GM12875 (cell line): ENCODE results near the gene TMEM151B.

Source experiments
- H3K4me3 ChIP-seq: one replicate; pipeline ENCODE4 v1.5.1; 2011; ENCODE audit warnings: low read depth, low read length, control low read depth
- TF ChIP-seq, protein P1 (sequence below): IDR thresholded peaks from 2 replicates; pipeline ENCODE4 v1.5.1; 2011; ENCODE audit warnings: low read depth, mild to moderate bottlenecking, control low read depth, inconsistent platforms, low read length, moderate library complexity, borderline replicate concordance; ENCODE audit not compliant: insufficient read depth

TMEM151B gene

DNA sequence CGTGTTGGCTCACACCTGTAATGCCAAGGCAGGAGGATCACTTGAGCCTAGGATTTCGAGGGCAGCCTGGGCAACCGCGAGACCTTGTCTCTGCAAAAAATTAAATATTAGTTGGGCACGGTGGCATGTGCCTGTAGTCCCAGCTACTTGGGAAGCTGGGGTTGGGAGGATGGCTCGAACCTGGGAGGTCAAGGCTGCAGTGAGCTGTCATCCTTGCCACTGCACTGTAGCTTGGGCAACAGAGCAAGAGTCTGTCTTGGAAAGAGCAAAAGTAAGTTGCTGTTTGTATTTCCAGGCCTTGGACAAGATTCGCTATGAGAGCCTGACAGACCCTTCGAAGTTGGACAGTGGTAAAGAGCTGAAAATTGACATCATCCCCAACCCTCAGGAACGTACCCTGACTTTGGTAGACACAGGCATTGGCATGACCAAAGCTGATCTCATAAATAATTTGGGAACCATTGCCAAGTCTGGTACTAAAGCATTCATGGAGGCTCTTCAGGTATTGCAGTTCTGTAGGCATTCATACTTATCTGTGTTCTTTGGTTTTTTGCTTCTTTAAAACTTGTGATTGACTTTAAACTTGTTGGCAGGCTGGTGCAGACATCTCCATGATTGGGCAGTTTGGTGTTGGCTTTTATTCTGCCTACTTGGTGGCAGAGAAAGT is 21.0 kb upstream of the TMEM151B start:
- TF ChIP-seq, protein P1, sequence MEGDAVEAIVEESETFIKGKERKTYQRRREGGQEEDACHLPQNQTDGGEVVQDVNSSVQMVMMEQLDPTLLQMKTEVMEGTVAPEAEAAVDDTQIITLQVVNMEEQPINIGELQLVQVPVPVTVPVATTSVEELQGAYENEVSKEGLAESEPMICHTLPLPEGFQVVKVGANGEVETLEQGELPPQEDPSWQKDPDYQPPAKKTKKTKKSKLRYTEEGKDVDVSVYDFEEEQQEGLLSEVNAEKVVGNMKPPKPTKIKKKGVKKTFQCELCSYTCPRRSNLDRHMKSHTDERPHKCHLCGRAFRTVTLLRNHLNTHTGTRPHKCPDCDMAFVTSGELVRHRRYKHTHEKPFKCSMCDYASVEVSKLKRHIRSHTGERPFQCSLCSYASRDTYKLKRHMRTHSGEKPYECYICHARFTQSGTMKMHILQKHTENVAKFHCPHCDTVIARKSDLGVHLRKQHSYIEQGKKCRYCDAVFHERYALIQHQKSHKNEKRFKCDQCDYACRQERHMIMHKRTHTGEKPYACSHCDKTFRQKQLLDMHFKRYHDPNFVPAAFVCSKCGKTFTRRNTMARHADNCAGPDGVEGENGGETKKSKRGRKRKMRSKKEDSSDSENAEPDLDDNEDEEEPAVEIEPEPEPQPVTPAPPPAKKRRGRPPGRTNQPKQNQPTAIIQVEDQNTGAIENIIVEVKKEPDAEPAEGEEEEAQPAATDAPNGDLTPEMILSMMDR, result no peak
- H3K4me3 ChIP-seq, result no peak overlapping the region

DNA sequence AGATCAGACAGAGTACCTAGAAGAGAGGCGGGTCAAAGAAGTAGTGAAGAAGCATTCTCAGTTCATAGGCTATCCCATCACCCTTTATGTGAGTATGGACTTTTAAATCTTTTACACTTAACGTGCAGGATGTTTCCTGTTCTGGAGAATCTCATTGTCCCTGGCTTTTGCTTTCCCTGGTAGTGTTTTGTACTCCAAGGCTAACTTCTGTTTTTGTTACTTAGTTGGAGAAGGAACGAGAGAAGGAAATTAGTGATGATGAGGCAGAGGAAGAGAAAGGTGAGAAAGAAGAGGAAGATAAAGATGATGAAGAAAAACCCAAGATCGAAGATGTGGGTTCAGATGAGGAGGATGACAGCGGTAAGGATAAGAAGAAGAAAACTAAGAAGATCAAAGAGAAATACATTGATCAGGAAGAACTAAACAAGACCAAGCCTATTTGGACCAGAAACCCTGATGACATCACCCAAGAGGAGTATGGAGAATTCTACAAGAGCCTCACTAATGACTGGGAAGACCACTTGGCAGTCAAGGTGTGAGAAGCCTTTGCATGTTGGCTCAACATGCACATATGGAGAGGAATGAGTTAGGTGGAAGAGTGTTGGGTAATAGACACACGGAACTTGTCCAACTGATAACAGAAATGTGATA is 20.1 kb upstream of the TMEM151B start:
- H3K4me3 ChIP-seq, result no peak overlapping the region
- TF ChIP-seq, protein P1, result no peak

DNA sequence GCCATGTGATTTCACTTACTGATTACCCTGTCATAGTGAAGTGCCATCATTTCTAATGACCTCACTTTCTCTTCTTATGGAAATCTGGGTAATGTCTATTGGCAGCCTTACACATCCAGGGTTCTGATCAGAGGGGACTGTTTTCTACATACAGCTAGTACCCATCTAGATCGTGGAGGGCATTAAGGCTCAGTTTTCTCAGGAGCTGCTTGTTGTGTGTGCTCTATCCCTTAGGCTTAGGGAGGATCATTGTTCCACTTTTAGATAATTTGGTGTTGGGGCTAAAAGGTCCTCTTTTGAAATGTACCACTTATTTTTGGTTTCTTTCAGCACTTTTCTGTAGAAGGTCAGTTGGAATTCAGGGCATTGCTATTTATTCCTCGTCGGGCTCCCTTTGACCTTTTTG is 19.5 kb upstream of the TMEM151B start:
- no peak overlapping the region for H3K4me3 ChIP-seq
- TF ChIP-seq, protein P1, result no peak

DNA sequence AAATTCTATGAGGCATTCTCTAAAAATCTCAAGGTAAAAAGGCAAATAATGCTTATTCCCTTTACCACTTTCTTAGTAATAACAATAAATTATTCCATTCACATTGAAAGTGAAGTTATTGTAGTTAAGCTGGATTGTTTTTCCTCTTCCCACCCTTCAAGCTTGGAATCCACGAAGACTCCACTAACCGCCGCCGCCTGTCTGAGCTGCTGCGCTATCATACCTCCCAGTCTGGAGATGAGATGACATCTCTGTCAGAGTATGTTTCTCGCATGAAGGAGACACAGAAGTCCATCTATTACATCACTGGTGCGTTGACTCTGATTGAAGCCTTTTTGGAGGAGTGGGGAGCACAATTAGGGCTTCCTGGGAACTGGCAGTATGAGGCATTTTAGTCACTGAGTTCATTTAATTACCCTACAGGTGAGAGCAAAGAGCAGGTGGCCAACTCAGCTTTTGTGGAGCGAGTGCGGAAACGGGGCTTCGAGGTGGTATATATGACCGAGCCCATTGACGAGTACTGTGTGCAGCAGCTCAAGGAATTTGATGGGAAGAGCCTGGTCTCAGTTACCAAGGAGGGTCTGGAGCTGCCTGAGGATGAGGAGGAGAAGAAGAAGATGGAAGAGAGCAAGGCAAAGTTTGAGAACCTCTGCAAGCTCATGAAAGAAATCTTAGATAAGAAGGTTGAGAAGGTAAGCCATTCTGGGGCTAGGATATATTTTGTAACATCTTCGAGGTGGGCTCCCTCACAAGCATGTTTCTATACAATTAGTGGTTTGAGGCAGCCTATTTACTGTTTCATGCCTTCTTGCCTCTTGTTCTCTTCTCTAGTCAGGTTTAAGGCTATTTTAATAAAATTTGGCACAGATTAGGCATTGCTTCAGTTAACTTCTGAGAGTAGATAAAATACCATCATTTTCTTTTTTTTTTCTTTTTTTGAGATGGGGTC is 18.4 kb upstream of the TMEM151B start:
- TF ChIP-seq, protein P1, result no peak
- no peak overlapping the region for H3K4me3 ChIP-seq

DNA sequence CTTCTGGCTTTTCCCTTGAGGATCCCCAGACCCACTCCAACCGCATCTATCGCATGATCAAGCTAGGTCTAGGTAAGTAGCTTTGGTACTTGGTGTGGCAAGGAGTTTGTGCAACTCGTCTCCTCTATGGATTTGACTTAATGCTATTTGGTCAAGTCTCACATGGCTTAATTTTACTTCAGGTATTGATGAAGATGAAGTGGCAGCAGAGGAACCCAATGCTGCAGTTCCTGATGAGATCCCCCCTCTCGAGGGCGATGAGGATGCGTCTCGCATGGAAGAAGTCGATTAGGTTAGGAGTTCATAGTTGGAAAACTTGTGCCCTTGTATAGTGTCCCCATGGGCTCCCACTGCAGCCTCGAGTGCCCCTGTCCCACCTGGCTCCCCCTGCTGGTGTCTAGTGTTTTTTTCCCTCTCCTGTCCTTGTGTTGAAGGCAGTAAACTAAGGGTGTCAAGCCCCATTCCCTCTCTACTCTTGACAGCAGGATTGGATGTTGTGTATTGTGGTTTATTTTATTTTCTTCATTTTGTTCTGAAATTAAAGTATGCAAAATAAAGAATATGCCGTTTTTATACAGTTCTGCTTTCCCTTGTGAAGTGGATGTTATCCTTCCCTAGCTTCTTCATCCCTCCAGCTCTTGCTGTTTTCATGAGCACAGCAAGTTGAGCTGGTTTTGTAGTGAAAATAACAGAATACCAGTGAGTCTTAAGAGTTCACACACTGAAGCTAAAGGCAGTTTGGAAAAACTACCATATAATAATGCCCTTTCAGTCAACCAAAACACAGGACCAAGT is 16.7 kb upstream of the TMEM151B start:
- TF ChIP-seq, protein P1, result peak; percentile 59; the same call in 1 of the 2 replicates
- H3K4me3 ChIP-seq, result no peak overlapping the region

DNA sequence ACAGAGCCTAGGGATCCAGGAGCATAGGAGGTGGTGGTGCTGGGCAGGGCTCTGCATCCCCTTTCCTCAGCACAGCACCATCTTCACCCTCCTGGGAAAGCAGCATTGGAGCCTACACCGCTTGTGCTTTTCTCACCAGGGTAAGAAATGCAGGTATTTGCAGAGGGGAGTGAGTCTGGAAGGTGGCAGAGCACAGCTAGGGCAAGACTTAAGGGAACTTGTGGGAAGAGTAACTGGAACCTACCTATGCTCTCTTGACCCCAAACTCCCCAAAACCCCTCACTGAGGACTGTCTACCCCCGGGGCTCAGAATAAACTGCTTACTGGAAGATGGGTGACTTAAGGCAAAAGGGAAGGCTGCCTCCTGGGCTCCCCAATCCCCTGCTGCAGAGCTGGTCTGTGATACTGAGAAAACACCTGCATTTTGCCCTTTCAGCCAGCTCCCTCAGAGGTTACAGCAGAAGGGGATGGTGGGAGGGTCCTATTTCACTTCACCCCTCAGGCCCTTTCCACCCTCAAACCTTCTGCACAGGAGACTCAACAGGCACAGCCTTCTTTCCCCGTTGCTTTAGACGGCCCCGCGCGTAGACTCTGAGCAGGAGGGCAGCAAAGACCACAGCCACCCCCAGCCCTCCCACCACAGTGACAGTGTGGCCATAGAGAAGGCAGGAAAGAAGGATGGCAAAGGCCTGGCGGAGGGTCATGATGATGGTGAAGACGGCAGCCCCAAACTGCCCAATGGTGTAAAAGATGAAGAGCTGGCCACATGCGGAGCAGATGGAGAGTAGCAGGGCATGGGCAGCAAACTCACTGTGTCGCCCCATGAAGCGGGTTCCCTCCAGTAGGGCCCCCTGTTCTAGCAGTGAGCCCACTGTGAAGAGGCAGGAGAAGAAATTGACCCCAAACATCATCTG is 15.8 kb upstream of the TMEM151B start:
- TF ChIP-seq, protein P1, result no peak
- H3K4me3 ChIP-seq, result no peak overlapping the region
